Endothelial cell of umbilical vein (primary cell): ENCODE data around the gene LAMP1. TPM values are rescaled to one million over a fixed set of nuclear protein-coding genes. Genes with fewer than 3 reads are reported as not detected.

ENCODE experiments used
- BruUV-seq: library from RNA; stranded (reverse); fragments of 400-500 nt; replicated peaks from 2 replicates; lab custom pipeline; 2021; lab: Mats Ljungman, UMichigan
- CTCF ChIA-PET: fragments of 300-600, 350-600 bp; sonication (Branson Sonifier 250); formaldehyde crosslinking; loops from one replicate; lab custom pipeline; 2021; ENCODE audit warnings: antibody characterized with exemption, inconsistent platforms; lab: Charles Lee
- POLR2A ChIA-PET: fragments of 300-600, 350-600 bp; sonication (Branson Sonifier 250); formaldehyde crosslinking; loops from one replicate; lab custom pipeline; 2021; ENCODE audit warnings: antibody characterized with exemption, inconsistent platforms; lab: Charles Lee
- DNase-seq: peaks from one replicate; pipeline ENCODE4 v3.0.0-alpha.2; 2011; ENCODE audit warnings: low read depth, low spot score
- FAIRE-seq: peaks from 2 replicates; lab custom pipeline; 2011; peaks lifted over from hg19 to GRCh38; lab: Jason Lieb, UNC
- H2AFZ ChIP-seq: 2 replicates; pipeline ENCODE4 v1.6.0; 2012; ENCODE audit warnings: low read depth, low read length, control low read depth, inconsistent platforms
- H3K27ac ChIP-seq: 2 replicates; pipeline ENCODE4 v1.5.1; 2011; ENCODE audit warnings: low read depth, mild to moderate bottlenecking, control low read depth, low read length, moderate library complexity; ENCODE audit not compliant: insufficient read depth
- H3K27me3 ChIP-seq, 2 experiments: 2 replicates each; pipeline versions ENCODE4 v1.6.0 to v1.6.1; 2011; ENCODE audit warnings: low read length in 2 of 2, mixed read lengths in 1 of 2; ENCODE audit not compliant: control insufficient read depth in 2 of 2, insufficient read depth in 2 of 2
- H3K36me3 ChIP-seq, 2 experiments: 2 replicates in 1 of 2; 3 replicates in 1 of 2; pipeline ENCODE4 v1.5.1; 2011; ENCODE audit warnings: low read length in 2 of 2, mild to moderate bottlenecking in 1 of 2, moderate library complexity in 1 of 2; ENCODE audit not compliant: control insufficient read depth in 2 of 2, insufficient read depth in 2 of 2; ENCODE audit errors: extremely low read depth in 1 of 2
- H3K4me1 ChIP-seq: 3 replicates; pipeline ENCODE4 v1.5.1; 2011; ENCODE audit warnings: mild to moderate bottlenecking, low read length; ENCODE audit not compliant: control insufficient read depth, insufficient read depth; ENCODE audit errors: extremely low read depth
- H3K4me2 ChIP-seq: 2 replicates; pipeline ENCODE4 v1.6.1; 2011; ENCODE audit warnings: low read length, control low read depth, mixed read lengths; ENCODE audit not compliant: insufficient read depth
- H3K4me3 ChIP-seq, 3 experiments: fragments of 200-600 bp in 1 of 3; sonication (generic), shearing (Covaris generic) in 1 of 3; replicated peaks in 1 of 3; 2 replicates each; pipeline ENCODE4 v1.5.1; 2011 to 2016; ENCODE audit warnings: control low read depth in 3 of 3, low read length in 3 of 3, mild to moderate bottlenecking in 2 of 3, inconsistent platforms in 1 of 3, low read depth in 1 of 3, moderate library complexity in 1 of 3; ENCODE audit not compliant: insufficient read depth in 1 of 3
- H3K79me2 ChIP-seq: 2 replicates; pipeline ENCODE4 v1.6.0; 2012; ENCODE audit warnings: low read length, inconsistent platforms; ENCODE audit not compliant: control insufficient read depth, insufficient read depth
- H3K9ac ChIP-seq: replicated peaks from 2 replicates; pipeline ENCODE3; 2011; ENCODE audit warnings: low read length, control low read depth; ENCODE audit not compliant: insufficient read depth; ENCODE audit errors: extremely low read depth
- H3K9me1 ChIP-seq: replicated peaks from 3 replicates; pipeline ENCODE4 v1.6.0; 2011; ENCODE audit warnings: mild to moderate bottlenecking, low read length; ENCODE audit not compliant: control insufficient read depth, insufficient read depth; ENCODE audit errors: extremely low read depth
- H3K9me3 ChIP-seq: replicated peaks from 2 replicates; pipeline ENCODE4 v1.5.1; 2012; ENCODE audit warnings: low read length, inconsistent platforms; ENCODE audit not compliant: control insufficient read depth, insufficient read depth
- H4K20me1 ChIP-seq: replicated peaks from 2 replicates; pipeline ENCODE3; 2011; ENCODE audit warnings: mild to moderate bottlenecking, low read length; ENCODE audit not compliant: control insufficient read depth, insufficient read depth; ENCODE audit errors: extremely low read depth
- CTCF ChIP-seq, 2 donors: IDR thresholded peaks; 1 replicate in 1 of 2; 2 replicates in 1 of 2; pipeline ENCODE4 v1.5.1; 2011; ENCODE audit warnings: low read length in 2 of 2, mild to moderate bottlenecking in 2 of 2, moderate library complexity in 2 of 2, control low read depth in 1 of 2, inconsistent platforms in 1 of 2, low read depth in 1 of 2; ENCODE audit not compliant: insufficient read depth in 1 of 2; ENCODE audit errors: extremely low read depth in 1 of 2
- EZH2 ChIP-seq: IDR thresholded peaks from 2 replicates; pipeline ENCODE4 v1.6.1; 2012; ENCODE audit warnings: borderline replicate concordance, low read depth, mild to moderate bottlenecking, moderate library complexity, low read length, inconsistent platforms; ENCODE audit not compliant: severe bottlenecking
- POLR2A ChIP-seq: IDR thresholded peaks from 2 replicates; pipeline ENCODE4 v1.6.1; 2012; ENCODE audit warnings: low read depth, mild to moderate bottlenecking, control low read depth, low read length
- POLR2AphosphoS5 ChIP-seq: IDR thresholded peaks from 2 replicates; pipeline ENCODE4 v1.6.1; 2012; ENCODE audit warnings: low read depth, mild to moderate bottlenecking, control low read depth, low read length, moderate library complexity; ENCODE audit not compliant: insufficient read depth
- dilution Hi-C: fragments of 300-500 bp; cut with MboI; formaldehyde crosslinking; loops from one replicate; pipeline ENCODE4 v1.15.0; 2019; ENCODE audit warnings: low sequenced_read_pairs; ENCODE audit not compliant: extremely low pct_ligation_motif_present
- intact Hi-C: fragments of 100-400 bp; cut with micrococcal nuclease; formaldehyde crosslinking; loops from one replicate; pipeline ENCODE4 v1.10.0; 2022
- polyA plus RNA-seq, 4 experiments: library from polyadenylated mRNA; depleted of rRNA in 3 of 4; stranded (reverse) in 3 of 4; unstranded in 1 of 4; fragments of >200 nt; gene quantifications; 2 replicates each; pipeline versions ENCODE4 v1.2.1 to v1.2.3, GENCODE V29; 2011 to 2012; ENCODE audit warnings: missing spikeins in 1 of 4
- total RNA-seq: library from RNA; stranded (reverse); gene quantifications from 2 replicates; pipeline ENCODE4 v1.2.3, GENCODE V29; 2021
- TF ChIP-seq, protein P1 (sequence below): IDR thresholded peaks from 2 replicates; pipeline ENCODE4 v1.6.1; 2011; ENCODE audit not compliant: insufficient read depth, insufficient read length

LAMP1 gene
- total and polyA plus RNA-seq, 2 donors (not counting 3 experiments of a cell fraction or from before 2014, with no cell fraction given), result 262 to 285 TPM

- FAIRE-seq (no peak), DNase-seq (no peak)
- no TSS peak for BruUV-seq
- Histone ChIP-seq H3K4me3 (no peak overlapping the region), H3K9ac (no peak overlapping the region), H3K27ac (no peak overlapping the region), H3K4me1 (no peaks in the 10 kb centered on the region), H3K36me3 (no peaks in the 10 kb centered on the region), H2AFZ (no peak overlapping the region), H3K79me2 (no peaks in the 10 kb centered on the region), H3K27me3 (peaks cover 18 to 20% of the 10 kb centered on the region in 2 experiments), H3K9me3 (no peaks in the 10 kb centered on the region), H4K20me1 (no peaks in the 10 kb centered on the region), H3K9me1 (no peaks in the 10 kb centered on the region), H3K4me2 (no peak overlapping the region)
- intact Hi-C loops (no loop called here), dilution Hi-C loops (no loop called here)
- ChIA-PET CTCF (interaction anchor here (1.3 kb wide), 1 partner anchor 17 kb away, joined by 5 read pairs; no protein-coding TSS in a partner anchor), POLR2A (no interaction called here)
- TF ChIP-seq, protein P1, sequence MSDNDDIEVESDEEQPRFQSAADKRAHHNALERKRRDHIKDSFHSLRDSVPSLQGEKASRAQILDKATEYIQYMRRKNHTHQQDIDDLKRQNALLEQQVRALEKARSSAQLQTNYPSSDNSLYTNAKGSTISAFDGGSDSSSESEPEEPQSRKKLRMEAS, result no peak
- TF ChIP-seq POLR2AphosphoS5, result no peak
- no peak for TF ChIP-seq POLR2A
Measured at GRCh38 chr13:113291129-113291528, 5.9 kb upstream of the LAMP1 start.

DNA sequence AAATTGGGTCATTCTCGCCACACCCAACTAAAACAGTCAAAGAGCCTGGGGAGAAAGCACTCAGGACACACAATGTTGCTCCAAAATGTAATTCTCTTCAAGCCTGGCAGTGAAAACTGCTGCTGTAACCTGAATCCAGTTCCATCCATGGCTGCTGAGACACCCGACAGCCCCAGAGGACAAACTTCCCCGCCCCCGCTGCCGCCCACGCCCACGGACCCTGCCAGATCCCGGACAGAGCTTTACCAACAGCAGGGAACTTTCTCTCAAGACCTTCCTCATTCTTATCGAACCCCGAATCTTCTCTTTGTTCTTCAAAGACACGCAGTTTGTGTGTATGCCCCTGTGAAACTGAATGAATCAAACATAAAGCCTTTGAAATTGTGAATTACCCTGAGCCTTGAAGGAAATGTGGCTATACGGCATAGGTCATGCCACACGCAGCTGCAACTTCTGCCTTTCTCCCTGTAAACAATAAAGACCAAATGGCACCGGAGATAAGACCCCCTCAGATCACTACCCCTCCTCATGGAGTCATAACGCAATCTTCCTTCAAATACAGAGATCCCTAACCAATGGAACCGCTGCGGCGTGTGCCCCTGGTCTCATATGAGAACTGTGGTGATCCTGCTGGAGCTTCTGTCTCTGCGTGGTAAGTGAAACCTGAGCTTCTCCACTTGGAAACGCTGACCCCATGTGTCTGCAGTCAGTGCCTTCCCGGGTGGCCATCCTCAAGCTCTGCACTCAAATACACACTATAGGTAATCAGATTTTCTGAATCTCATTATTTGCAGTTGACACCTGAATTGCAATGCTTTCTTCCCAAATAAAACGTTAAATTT is 4.8 kb upstream of the LAMP1 start:
- FAIRE-seq, result peak; percentile 70

More for the DNA sequence above, 4.8 kb upstream of the LAMP1 start:
- peak; percentile 46 for DNase-seq
- H3K9me1 ChIP-seq, result no peaks in the 10 kb centered on the region
- TF ChIP-seq EZH2, result peak; percentile 51
- no peak for TF ChIP-seq CTCF (IDR thresholded peaks at IDR 0.05; ENCODE audit: extremely low read depth in 1 of 2, insufficient read depth in 1 of 2, low read depth in 1 of 2, low read length in 2 of 2)
- H3K4me1 ChIP-seq, result peaks cover 3% of the 10 kb centered on the region
- peaks cover 2% of the 10 kb centered on the region for H3K79me2 ChIP-seq
- no peaks in the 10 kb centered on the region for H4K20me1 ChIP-seq
- ChIA-PET CTCF (interaction anchor here (1.3 kb wide), 1 partner anchor 18 kb away, joined by 5 read pairs; no protein-coding TSS in a partner anchor), POLR2A (no interaction called here)
- no peak overlapping the region for H3K27ac ChIP-seq
- no peaks in the 10 kb centered on the region for H3K9me3 ChIP-seq
- peak overlapping the region; percentile 39 for H3K9ac ChIP-seq
- no peaks in the 10 kb centered on the region for H3K36me3 ChIP-seq
- peak overlapping the region; percentile 38 for H3K4me2 ChIP-seq
- dilution Hi-C loops (no loop called here), intact Hi-C loops (no loop called here)
- no TSS peak for BruUV-seq
- H3K27me3 ChIP-seq, result peaks cover 18 to 20% of the 10 kb centered on the region in 2 experiments
- peak overlapping the region in 2 of 3 experiments; percentile 11 to 26 for H3K4me3 ChIP-seq
- H2AFZ ChIP-seq, result peak overlapping the region; percentile 83
